Osteocyte (in vitro differentiated cells): ENCODE data around the gene PDF. TPM values are rescaled to one million over a fixed set of nuclear protein-coding genes. Genes with fewer than 3 reads are reported as not detected.

ENCODE experiments used
- DNase-seq: peaks from one replicate; pipeline ENCODE4 v3.0.0; 2021; ENCODE audit warnings: mixed read lengths; ENCODE audit not compliant: unreplicated experiment; ENCODE audit errors: extremely low spot score
- H3K27ac Mint-ChIP-seq: one replicate; pipeline ENCODE4 v1.8.0; 2021; ENCODE audit warnings: mild to moderate bottlenecking, mixed read lengths; ENCODE audit not compliant: unreplicated experiment
- H3K27me3 Mint-ChIP-seq: one replicate; pipeline ENCODE4 v1.8.0; 2021; ENCODE audit warnings: mixed read lengths; ENCODE audit not compliant: unreplicated experiment
- H3K36me3 Mint-ChIP-seq: one replicate; pipeline ENCODE4 v1.8.0; 2021; ENCODE audit warnings: mixed read lengths; ENCODE audit not compliant: unreplicated experiment
- H3K4me1 Mint-ChIP-seq: one replicate; pipeline ENCODE4 v1.8.0; 2021; ENCODE audit warnings: mixed read lengths; ENCODE audit not compliant: unreplicated experiment
- H3K4me3 Mint-ChIP-seq: one replicate; pipeline ENCODE4 v1.8.0; 2021; ENCODE audit warnings: mild to moderate bottlenecking, moderate library complexity, mixed read lengths; ENCODE audit not compliant: unreplicated experiment
- H3K9me3 Mint-ChIP-seq: one replicate; pipeline ENCODE4 v1.8.0; 2021; ENCODE audit warnings: mixed read lengths; ENCODE audit not compliant: unreplicated experiment
- CTCF ChIP-seq: fragments of 200-600 bp; sonication (generic); IDR thresholded peaks from 2 replicates; pipeline ENCODE4 v1.5.0; 2021; ENCODE audit warnings: antibody characterized with exemption, mild to moderate bottlenecking, moderate library complexity
- long read RNA-seq: library from polyadenylated mRNA; unstranded; transcript quantifications from one replicate; pipeline ENCODE4 v2.0.0, GENCODE V29; 2021
- total RNA-seq: library from RNA; stranded (reverse); gene quantifications from 2 replicates; pipeline ENCODE4 v1.2.1, GENCODE V29; 2021

Gene PDF
- 11.8 and 12.6 TPM in 2 replicates for total RNA-seq
- long read RNA-seq = 0 reads

GRCh38 chr16:69330286-69331109, at the start of gene PDF:
TSS of gene PDF (minus strand) at chr16:69330588. CDS start at chr16:69330570, 18 bp downstream.
- peak; percentile 97 for DNase-seq
- Mint-ChIP-seq H3K9me3 (no peaks in the 10 kb centered on the region), H3K4me3 (peak within 1 kb of the TSS; percentile 79), H3K27ac (peak within 1 kb of the TSS; percentile 93), H3K4me1 (peaks cover 28% of the 10 kb centered on the region), H3K36me3 (peaks cover 26% of the 10 kb centered on the region), H3K27me3 (no peaks in the 10 kb centered on the region)
- TF ChIP-seq CTCF = peak; percentile 16

- no peak for TF ChIP-seq CTCF
- Mint-ChIP-seq H3K27me3 (no peaks in the 10 kb centered on the region), H3K27ac (no peak overlapping the region), H3K9me3 (no peaks in the 10 kb centered on the region), H3K4me1 (peaks cover 1% of the 10 kb centered on the region), H3K36me3 (peaks cover 42% of the 10 kb centered on the region), H3K4me3 (no peak overlapping the region)
- DNase-seq = no peak
Observed at GRCh38 chr16:69378760-69379159, 48.4 kb upstream of the PDF start.

GRCh38 chr16:69378036-69378435, 47.6 kb upstream of the PDF start:
- Mint-ChIP-seq H3K4me3 (no peak overlapping the region), H3K36me3 (peaks cover 36% of the 10 kb centered on the region), H3K27me3 (no peaks in the 10 kb centered on the region), H3K27ac (no peak overlapping the region), H3K9me3 (no peaks in the 10 kb centered on the region), H3K4me1 (no peaks in the 10 kb centered on the region)
- no peak for DNase-seq
- no peak for TF ChIP-seq CTCF

- no peaks in the 10 kb centered on the region for H3K27me3 Mint-ChIP-seq
- no peak overlapping the region for H3K27ac Mint-ChIP-seq
- no peak for DNase-seq
- TF ChIP-seq CTCF = no peak
- no peak overlapping the region for H3K4me3 Mint-ChIP-seq
- no peaks in the 10 kb centered on the region for H3K9me3 Mint-ChIP-seq
- peaks cover 33% of the 10 kb centered on the region for H3K36me3 Mint-ChIP-seq
- no peaks in the 10 kb centered on the region for H3K4me1 Mint-ChIP-seq
Observed at GRCh38 chr16:69376393-69377059, 46.1 kb upstream of the PDF start.

- Mint-ChIP-seq H3K9me3 (no peaks in the 10 kb centered on the region), H3K36me3 (peaks cover 36% of the 10 kb centered on the region), H3K4me3 (no peak overlapping the region), H3K27me3 (no peaks in the 10 kb centered on the region), H3K27ac (no peak overlapping the region), H3K4me1 (no peaks in the 10 kb centered on the region)
- TF ChIP-seq CTCF = no peak
- DNase-seq = no peak
Observed at GRCh38 chr16:69373019-69373418, 42.6 kb upstream of the PDF start.
